ENCODE data around the gene LTN1. TPM values are rescaled to one million over a fixed set of nuclear protein-coding genes. Genes with fewer than 3 reads are reported as not detected.
"Not testable (repeated sequence)": the region's sequence is repeated elsewhere in the genome, so short reads cannot be mapped to it uniquely, and the experiment has no call there.

Gene LTN1
- total RNA-seq, 1 donor from 2014 or later = 9.9 TPM

- DNase-seq (ENCODE audit: low spot score) = not testable (repeated sequence)
These were observed 60.8 kb downstream of the LTN1 start for GRCh38 chr21:28931708-28932372.

GRCh38 chr21:28928578-28929420 is 63.9 kb downstream of the LTN1 start:
- DNase-seq (ENCODE audit: low spot score) (no peak), ATAC-seq (no peak)

More at GRCh38 chr21:28931708-28932372, 60.8 kb downstream of the LTN1 start:
- ATAC-seq = peak; percentile 51

GRCh38 chr21:28927130-28927529 is 65.5 kb downstream of the LTN1 start:
- no peak for ATAC-seq
- DNase-seq (ENCODE audit: low spot score) = no peak

- ATAC-seq = peak; percentile 84
- no peak for DNase-seq (ENCODE audit: low spot score)
These were observed 69.2 kb downstream of the LTN1 start for GRCh38 chr21:28923439-28923975.

- no peak for DNase-seq (ENCODE audit: low spot score)
These were observed 70.3 kb downstream of the LTN1 start for GRCh38 chr21:28922368-28922767.

GRCh38 chr21:28916150-28916893 is 76.4 kb downstream of the LTN1 start:
- ATAC-seq = no peak
- no peak for DNase-seq (ENCODE audit: low spot score)

More at GRCh38 chr21:28922368-28922767, 70.3 kb downstream of the LTN1 start:
- no peak for ATAC-seq

- ATAC-seq (no peak), DNase-seq (ENCODE audit: low spot score) (no peak)
These were observed 79.6 kb downstream of the LTN1 start for GRCh38 chr21:28913071-28913470.

- ATAC-seq (no peak), DNase-seq (ENCODE audit: low spot score) (no peak)
These were observed 82.3 kb downstream of the LTN1 start for GRCh38 chr21:28910280-28910887.

GRCh38 chr21:28908351-28908750 is 84.3 kb downstream of the LTN1 start:
- DNase-seq (ENCODE audit: low spot score) = no peak
- no peak for ATAC-seq

GRCh38 chr21:28906841-28907240 is 85.8 kb downstream of the LTN1 start:
- no peak for ATAC-seq
- no peak for DNase-seq (ENCODE audit: low spot score)

GRCh38 chr21:28906236-28906635 is 86.4 kb downstream of the LTN1 start:
- DNase-seq (ENCODE audit: low spot score) (no peak), ATAC-seq (no peak)

GRCh38 chr21:28904961-28905435 is 87.7 kb downstream of the LTN1 start:
- DNase-seq (ENCODE audit: low spot score) (no peak), ATAC-seq (no peak)

- DNase-seq (ENCODE audit: low spot score) = no peak
- ATAC-seq = no peak
These were observed 89.2 kb downstream of the LTN1 start for GRCh38 chr21:28903448-28903847.

- ATAC-seq (no peak), DNase-seq (ENCODE audit: low spot score) (no peak)
These were observed 92.2 kb downstream of the LTN1 start for GRCh38 chr21:28900481-28900880.

GRCh38 chr21:28899744-28900143 is 92.9 kb downstream of the LTN1 start:
- DNase-seq (ENCODE audit: low spot score) (no peak), ATAC-seq (no peak)

- no peak for ATAC-seq
- DNase-seq (ENCODE audit: low spot score) = no peak
These were observed 93.5 kb downstream of the LTN1 start for GRCh38 chr21:28899220-28899619.

- DNase-seq (ENCODE audit: low spot score) (no peak), ATAC-seq (no peak)
These were observed 99.0 kb downstream of the LTN1 start for GRCh38 chr21:28893687-28894086.

- ATAC-seq (no peak), DNase-seq (ENCODE audit: low spot score) (no peak)
These were observed 100.2 kb downstream of the LTN1 start for GRCh38 chr21:28892199-28893111.

- DNase-seq (ENCODE audit: low spot score) (no peak), ATAC-seq (no peak)
These were observed 106.9 kb downstream of the LTN1 start for GRCh38 chr21:28885853-28886177.

All from left lobe of liver (tissue), 2 donors.